HFF-Myc (cell line): ENCODE results near the gene NPPA.

Source experiments
- DNase-seq: peaks from one replicate; pipeline ENCODE4 v3.0.0-alpha.2; 2011; ENCODE audit warnings: low read depth; ENCODE audit errors: extremely low read depth
- H3K4me3 ChIP-seq: replicated peaks from 2 replicates; pipeline ENCODE4 v1.5.1; 2011; ENCODE audit warnings: low read depth, mild to moderate bottlenecking, control low read depth, low read length
- TF ChIP-seq, protein P1 (sequence below): IDR thresholded peaks from 2 replicates; pipeline ENCODE4 v1.5.1; 2012; ENCODE audit warnings: mild to moderate bottlenecking, low read depth, low read length, control low read depth; ENCODE audit errors: missing control alignments

NPPA gene

DNA sequence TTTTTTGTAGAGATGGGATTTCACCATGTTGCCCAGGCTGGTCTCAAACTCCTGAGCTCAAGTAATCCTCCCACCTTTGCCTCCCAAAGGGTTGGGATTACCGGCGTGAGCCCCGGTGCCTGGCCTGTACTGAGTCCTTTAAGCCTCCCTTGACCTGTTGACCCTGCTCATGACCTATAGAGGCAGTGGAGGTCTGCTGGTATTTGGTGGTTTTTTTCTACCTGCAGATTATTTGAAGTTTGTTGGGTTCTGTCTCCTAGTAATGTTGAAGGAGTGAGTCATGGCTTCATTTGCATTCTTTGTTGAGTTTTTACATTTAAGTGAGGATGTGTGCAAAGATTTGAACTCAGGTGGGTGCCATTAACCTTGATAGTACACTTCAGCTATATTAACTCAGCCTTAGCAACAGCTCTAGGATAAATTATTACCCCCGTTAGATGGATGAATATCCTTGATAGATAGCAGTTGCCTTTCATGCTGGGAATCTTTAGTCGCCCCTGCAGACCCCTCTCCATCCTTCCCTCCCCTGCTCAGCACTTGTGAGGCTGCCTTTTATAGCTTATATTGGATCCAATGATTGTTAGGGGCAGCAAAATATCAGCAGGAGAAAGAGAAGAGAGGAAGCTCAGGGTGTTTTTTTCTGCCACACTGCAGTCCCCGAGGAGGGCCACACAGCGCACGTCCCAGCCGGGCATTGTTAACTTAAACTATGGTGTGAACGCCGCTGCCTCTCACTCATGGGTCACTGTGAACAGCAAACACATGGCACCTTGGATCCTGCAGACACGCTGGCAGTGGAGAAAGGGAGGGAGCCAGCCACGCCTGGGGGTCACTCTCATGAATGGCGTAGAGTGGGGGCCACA, 26.0 kb upstream of the NPPA start:
- DNase-seq = no peak
- TF ChIP-seq, protein P1, sequence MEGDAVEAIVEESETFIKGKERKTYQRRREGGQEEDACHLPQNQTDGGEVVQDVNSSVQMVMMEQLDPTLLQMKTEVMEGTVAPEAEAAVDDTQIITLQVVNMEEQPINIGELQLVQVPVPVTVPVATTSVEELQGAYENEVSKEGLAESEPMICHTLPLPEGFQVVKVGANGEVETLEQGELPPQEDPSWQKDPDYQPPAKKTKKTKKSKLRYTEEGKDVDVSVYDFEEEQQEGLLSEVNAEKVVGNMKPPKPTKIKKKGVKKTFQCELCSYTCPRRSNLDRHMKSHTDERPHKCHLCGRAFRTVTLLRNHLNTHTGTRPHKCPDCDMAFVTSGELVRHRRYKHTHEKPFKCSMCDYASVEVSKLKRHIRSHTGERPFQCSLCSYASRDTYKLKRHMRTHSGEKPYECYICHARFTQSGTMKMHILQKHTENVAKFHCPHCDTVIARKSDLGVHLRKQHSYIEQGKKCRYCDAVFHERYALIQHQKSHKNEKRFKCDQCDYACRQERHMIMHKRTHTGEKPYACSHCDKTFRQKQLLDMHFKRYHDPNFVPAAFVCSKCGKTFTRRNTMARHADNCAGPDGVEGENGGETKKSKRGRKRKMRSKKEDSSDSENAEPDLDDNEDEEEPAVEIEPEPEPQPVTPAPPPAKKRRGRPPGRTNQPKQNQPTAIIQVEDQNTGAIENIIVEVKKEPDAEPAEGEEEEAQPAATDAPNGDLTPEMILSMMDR = no peak

DNA sequence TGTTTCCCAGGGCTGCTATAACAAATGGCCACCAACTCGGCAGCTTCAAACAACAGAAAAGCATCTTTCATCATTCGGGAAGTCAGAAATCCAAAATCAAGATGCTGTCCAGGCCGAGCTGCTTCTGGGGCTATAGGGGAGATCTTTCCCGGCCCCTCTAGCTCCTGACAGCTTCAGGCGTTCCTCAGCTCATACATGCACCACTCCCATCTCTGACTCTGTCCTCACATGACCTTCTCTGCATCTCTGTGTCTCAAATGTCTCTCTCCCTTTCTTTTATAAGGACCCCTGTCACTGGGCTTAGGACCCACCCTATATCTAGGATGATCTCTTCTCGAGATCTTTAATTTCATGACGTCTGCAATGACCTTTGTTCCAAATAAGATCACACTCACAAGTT, 25.0 kb upstream of the NPPA start:
- no peak overlapping the region for H3K4me3 ChIP-seq
- TF ChIP-seq, protein P1 = no peak

More for the DNA sequence above, 26.0 kb upstream of the NPPA start:
- H3K4me3 ChIP-seq = no peak overlapping the region

DNA sequence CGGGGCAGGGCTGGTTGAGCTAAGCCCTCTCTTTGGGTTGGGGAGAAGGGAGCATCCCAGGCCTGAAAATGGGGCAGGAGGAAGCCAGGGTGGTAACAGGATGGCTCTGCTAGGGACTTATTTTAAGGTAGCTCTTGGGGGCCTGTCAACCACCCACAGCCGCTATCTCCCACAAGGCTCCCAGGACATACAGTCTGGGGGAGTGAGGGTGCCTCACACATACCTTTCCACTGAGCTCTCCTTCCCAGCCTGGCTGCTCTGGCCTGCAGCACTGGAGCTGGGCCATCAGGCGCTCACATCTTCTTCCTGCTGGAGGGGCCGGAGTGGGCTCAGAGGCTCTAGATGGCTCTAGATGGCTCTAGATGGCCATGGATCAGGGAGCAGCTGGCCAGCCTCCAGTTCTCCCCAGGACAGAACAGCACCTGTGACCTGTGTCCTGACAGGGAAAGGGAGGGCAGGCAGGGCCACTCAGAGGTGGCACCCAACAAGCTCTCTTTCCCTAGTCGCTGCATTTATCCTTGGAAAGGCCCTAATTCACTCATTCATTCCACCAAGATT, 22.1 kb upstream of the NPPA start:
- H3K4me3 ChIP-seq = no peak overlapping the region
- DNase-seq = no peak
- TF ChIP-seq, protein P1 = no peak

More for the DNA sequence above, 25.0 kb upstream of the NPPA start:
- DNase-seq = no peak

DNA sequence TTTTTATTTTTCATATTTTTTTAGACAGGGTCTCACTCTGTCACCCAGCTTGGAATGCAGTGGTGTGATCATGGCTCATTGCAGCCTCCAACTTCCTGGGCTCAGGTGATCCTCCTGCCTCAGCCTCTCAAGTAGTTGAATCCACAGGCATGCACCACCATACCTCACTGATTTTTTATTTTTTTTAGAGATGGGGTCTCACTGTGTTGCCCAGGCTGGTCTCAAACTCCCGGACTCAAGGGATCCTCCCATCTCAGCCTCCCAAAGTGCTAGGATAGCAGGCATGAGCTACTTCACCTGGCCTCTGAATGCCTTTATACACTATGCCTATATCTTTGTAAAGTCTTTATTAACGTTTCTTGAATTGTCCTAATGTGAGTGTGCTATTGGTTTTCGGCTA, 21.5 kb upstream of the NPPA start:
- H3K4me3 ChIP-seq = no peak overlapping the region
- TF ChIP-seq, protein P1 = no peak
- no peak for DNase-seq

DNA sequence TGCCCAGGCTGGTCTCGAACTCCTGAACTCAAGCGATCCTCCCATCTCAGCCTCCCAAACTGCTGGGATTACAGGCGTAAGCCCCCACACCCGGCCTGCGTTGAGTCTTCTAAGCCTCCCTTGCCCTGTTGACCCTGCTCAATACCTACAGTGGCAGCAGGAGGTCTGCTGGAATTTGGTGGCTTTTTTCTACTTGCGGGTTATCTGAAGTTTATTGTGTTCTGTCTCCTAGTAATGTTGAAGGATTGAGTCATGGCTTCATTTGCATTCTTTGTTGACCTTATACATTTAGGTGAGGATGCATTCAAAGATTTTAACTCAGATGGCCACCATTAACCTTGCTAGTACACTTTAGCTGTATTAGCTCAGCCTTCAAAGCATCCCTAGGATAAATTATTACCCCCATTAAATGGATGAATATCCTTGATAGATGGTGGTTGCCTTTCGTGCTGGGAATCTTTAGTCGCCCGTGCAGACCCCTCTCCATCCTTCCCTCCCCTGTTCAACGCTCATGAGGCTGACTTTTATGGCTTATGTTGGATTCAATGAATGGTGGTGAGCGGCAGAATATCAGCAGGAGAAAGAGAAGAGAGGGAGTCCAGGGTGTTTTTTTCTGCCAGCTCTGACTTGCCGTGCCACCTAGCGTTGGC, 20.9 kb upstream of the NPPA start:
- TF ChIP-seq, protein P1 = no peak
- H3K4me3 ChIP-seq = no peak overlapping the region
- DNase-seq = no peak

DNA sequence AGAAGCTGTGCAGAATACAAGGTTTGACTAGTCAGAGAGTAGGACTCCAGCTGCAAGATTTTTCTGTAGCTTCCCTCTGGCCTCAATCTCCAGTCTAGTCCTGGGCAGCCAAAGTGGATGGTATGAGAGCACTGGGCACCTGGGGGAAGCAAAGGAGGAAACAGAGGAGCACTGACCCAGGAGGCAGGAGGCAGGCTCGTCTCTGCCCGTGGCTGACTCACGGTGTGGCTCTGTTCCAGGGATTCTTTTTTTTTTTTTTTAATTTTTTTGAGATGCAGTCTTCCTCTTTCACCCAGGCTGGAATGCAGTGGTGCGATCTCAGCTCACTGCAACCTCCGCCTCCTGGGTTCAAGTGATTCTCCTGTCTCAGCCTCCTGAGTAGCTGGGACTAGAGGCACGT, 15.3 kb upstream of the NPPA start:
- DNase-seq = no peak
- TF ChIP-seq, protein P1 = no peak
- H3K4me3 ChIP-seq = no peak overlapping the region
